Right kidney (tissue), 1 donor: Measurements from ENCODE around the gene USP4.
"Not testable (repeated sequence)": the region's sequence is repeated elsewhere in the genome, so short reads cannot be mapped to it uniquely, and the experiment has no call there.

Experiments used
- DNase-seq: peaks from one replicate; pipeline ENCODE4 v3.0.0-alpha.2; 2016

The USP4 gene

GRCh38 chr3:49352890-49353421 is 13.1 kb upstream of the USP4 start:
- no peak for DNase-seq

GRCh38 chr3:49352281-49352680 is 12.4 kb upstream of the USP4 start:
- no peak for DNase-seq

DNA sequence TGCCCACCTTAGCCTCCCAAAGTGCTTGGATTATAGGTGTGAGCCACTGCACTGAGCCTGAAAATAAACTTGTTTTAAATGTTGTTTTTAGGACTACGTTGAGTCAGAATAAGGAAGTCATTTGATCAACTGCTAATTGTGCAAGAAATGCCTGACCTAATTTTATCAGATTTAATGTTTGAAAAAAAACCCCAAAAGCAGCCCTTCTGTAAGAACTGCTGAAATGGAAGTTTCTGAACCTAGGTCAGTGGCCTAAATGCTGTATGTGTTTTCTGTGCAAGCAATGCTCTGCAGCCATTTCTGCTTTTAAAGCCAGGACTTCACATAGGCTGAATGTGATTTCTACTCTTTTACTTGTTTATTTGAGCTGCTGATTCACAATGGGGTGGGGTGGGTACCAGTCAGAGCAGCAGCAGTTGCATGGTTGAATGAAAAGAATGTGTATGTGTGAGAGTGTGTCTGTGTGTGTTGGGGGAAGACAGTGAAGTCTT is 11.7 kb upstream of the USP4 start:
- peak; percentile 17 for DNase-seq

DNA sequence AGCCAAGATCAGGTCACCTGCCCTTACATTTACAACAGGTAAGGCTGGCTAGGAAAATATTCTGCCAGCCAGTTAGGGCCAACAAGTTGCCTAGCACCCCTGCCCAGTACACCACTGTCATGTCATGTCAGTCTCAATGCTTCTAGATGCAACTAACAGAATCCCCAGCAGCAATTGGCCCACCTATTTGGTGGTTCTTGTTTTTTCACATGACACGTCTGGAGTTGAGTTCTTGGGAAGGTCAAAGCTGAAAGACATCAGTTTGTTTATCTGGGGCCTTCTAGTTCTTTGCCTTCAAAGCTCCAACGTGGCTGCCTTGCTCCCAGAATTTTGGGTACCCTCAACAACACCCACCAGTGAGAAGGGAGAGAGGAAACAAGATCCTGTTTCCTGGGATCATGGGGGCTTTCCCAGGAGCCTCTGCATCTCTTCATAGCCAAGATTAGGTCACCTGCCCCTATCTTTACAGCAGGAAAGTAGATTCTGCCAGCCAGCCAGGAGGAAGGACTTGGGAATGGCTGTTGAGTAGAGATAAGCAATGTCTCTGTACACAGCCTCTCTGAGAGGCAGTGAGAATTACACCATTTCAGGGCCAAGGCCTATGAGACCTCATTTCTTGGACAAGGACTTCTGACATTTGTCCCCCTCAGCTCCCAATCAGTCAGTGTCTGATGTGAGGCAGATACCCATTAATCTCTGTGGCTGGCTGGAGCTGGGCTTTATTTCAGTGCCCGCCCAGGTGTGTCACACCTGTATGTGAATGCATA is 9.7 kb upstream of the USP4 start:
- no peak for DNase-seq

GRCh38 chr3:49348361-49348760 is 8.5 kb upstream of the USP4 start:
- not testable (repeated sequence) for DNase-seq

DNA sequence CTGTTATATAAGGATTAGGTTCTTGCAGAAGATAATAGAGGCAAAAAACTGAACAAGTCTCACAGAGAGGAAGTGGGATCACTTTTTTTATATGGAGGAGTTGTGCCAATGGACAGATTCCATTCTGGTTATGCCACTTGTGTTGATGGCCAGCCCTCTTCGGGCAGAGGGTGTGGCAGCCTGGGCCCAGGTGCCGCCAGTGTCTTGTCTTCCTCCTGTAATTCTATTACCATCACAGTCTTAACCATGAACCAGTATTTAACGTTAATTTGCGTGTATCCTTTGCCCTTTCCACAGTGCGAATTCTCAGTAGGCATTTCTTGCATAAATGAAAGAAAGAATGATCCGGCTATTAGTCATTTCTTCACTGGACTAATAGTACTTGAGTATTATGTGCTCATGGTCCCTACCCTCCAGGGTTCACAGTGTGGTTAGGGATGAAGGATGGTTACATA is 7.0 kb upstream of the USP4 start:
- no peak for DNase-seq

DNA sequence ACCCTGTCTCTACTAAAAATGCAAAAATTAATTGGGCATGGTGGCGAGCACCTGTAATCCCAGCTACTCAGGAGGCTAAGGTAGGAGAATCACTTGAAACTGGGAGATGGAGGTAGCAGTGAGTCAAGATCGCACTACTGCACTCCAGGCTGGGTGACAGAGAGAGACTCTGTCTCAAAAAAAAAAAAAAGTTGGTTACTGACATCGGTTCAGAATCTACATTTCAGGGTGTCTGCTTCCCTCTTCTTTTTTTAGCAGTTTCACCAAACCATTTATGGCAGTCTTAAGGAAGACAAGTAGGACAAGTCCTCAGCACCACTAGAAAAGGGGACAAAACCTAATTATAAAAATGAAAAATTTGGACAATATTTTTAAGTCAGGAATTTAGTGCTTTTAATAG is 3.3 kb upstream of the USP4 start:
- no peak for DNase-seq

- DNase-seq: no peak
These were observed 2.1 kb upstream of the USP4 start for GRCh38 chr3:49341996-49342395.

- DNase-seq: no peak
These were observed 292 bp downstream of the USP4 start for GRCh38 chr3:49339581-49339940.

GRCh38 chr3:49333916-49334633 is 5.8 kb downstream of the USP4 start:
- DNase-seq: no peak

GRCh38 chr3:49333091-49333490 is 6.8 kb downstream of the USP4 start:
- no peak for DNase-seq

GRCh38 chr3:49329186-49329585 is 10.7 kb downstream of the USP4 start:
- DNase-seq: no peak

- DNase-seq: not testable (repeated sequence)
These were observed 11.5 kb downstream of the USP4 start for GRCh38 chr3:49328350-49328749.

DNA sequence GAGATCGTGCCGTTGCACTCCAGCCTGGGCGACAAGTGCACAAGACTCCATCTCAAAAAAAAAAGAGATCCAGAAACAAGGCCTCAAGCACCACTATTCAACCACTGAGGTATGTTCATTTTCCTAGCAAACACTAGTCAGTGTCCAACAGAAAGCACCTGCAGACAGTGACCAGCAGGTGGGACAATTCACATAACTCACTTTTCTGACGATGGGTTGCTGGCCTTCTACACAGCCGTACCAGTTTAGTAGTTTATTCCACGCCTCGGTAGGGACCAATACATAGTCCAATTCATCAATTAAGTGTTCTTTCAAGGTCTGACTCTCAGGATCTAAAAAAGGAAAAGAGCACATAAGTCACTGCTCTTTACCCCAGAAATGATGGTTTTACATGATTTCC is 12.4 kb downstream of the USP4 start:
- no peak for DNase-seq

DNA sequence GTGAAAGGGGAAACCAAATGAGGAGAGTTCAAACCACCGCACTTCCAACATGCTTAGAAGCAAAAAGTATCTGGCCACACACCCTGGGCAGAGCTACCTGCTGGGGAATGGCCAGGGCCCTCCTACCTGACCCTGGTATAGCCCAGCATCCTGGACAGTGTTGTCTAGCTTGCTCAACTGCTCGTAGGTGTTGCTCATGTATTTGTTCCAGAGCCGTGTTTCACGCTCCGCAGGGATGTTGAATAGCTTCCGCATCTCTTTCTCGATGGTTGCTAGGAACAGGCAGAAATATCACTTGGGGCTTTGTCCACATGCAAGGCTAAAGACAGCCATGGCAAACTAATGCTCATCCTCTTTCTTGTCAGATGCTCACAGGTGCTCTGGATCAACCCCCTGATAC is 15.1 kb downstream of the USP4 start:
- DNase-seq: no peak

GRCh38 chr3:49316696-49317457 is 23.0 kb downstream of the USP4 start:
- DNase-seq: no peak

DNA sequence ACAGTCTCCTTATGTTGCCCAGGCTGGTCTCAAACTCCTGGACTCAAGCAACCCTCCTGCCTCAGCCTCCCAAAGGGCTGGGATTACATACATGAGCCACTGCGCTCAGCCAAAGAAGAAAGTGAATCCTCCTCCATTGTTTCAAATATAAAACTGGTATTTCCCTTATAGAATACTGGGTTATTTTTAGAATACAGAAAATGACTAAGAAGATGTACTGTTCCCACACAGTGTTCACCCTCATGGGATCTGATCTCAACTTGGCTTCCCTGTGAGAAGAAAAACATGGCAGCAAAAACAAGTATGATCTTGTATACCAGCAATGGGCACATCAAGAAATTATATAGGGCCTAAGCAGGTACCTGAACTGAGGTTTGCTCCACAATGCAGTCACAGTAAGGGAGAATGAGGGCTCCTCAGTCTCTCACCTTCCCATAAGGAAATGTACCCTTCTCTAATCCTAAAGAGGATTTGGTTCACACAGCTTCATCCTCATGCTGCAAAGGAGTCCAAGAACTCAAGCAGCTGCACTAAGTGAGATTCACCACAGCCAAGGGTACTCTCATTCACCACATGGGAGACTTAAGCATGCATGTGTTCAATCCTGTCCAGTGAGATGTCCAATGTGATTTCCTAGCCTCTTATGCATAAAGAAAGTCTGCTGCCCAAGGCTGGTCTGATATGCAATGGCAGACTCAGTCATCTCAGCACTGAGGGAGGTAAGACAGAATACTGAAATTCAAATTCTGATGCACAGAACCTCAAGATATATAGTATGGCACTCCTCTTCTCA is 25.8 kb downstream of the USP4 start:
- no peak for DNase-seq

- DNase-seq: no peak
These were observed 28.6 kb downstream of the USP4 start for GRCh38 chr3:49311283-49311682.

- DNase-seq: no peak
These were observed 29.2 kb downstream of the USP4 start for GRCh38 chr3:49310677-49311076.

DNA sequence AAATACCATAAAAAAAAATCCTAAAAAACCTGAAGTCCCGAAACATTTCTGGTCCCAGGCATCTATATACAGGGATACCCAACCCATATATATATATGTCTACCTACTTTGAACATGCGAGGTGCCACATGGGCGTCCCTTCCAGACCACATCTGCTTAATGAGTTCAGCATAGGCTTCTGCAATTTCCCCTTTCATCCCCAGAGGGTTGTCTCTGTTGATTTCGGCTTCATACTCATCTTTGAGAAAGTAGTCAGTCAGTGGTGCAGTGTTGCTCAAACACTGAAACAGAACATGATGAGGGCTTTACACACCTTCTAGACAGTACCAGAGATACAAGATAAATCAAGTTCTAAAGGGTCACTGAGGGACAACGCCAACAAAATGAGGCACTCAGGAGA is 34.2 kb downstream of the USP4 start:
- no peak for DNase-seq

- no peak for DNase-seq
These were observed 37.2 kb downstream of the USP4 start for GRCh38 chr3:49302613-49303012.

- DNase-seq: no peak
These were observed 39.3 kb downstream of the USP4 start for GRCh38 chr3:49300595-49300994.
